GM10266 (cell line): ENCODE data around the gene NUTM2D.
A peak's percentile ranks its signal among the peaks of the same experiment; 100 is the strongest.
"Not testable (repeated sequence)": the region's sequence is repeated elsewhere in the genome, so short reads cannot be mapped to it uniquely, and the experiment has no call there.

ENCODE experiments used
- DNase-seq: peaks from one replicate; pipeline ENCODE4 v3.0.0; 2012; ENCODE audit errors: extremely low spot score
- TF ChIP-seq, protein P1 (sequence below): IDR thresholded peaks from 2 replicates; pipeline ENCODE4 v1.5.1; 2012; ENCODE audit warnings: mild to moderate bottlenecking, low read depth; ENCODE audit not compliant: control insufficient read depth, insufficient read depth; ENCODE audit errors: missing control alignments

NUTM2D gene

DNA sequence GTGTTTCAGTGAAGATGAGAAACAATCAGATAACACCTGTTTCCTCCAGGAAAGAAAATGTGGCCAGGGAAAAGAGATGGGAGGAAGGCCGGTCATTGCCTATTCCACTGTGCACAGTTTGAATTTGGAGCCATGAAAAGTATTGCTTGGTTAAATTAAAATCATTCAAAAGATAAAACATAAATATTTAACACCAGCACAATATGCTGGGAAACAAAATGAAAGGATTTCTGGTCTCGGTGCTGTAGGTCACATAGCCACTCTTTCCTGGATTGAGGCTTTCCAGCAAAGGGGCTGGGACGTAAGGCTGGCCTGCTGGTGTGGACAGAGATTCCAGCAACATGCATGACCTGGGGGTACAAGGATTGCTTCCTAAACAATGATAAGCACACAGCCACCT lies at the start of gene NUTM2D:
TSS of gene NUTM2D (plus strand) at position 301 of the 400 bp plus-strand sequence. CDS start 522 bp downstream, outside the sequence.
- DNase-seq = not testable (repeated sequence)

DNA sequence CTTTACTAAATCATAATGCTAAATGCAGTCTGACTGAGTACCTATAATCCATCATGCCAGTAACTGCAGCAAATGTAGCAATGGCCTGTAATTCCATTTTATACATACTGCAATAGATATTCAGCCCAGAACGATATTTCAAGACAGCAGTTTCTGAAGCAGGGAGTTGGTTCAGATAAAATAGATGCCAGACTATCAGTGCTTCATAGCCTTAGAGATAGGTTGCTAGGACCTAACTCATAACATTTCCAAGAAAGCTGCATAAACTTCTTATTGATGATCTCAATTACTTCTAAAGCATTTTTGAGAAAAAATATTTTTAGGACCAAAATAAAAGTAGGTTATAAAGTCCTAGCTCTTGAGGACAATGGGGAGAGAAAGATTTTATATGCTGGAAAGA lies 48.8 kb upstream of the NUTM2D start:
- not testable (repeated sequence) for DNase-seq

DNA sequence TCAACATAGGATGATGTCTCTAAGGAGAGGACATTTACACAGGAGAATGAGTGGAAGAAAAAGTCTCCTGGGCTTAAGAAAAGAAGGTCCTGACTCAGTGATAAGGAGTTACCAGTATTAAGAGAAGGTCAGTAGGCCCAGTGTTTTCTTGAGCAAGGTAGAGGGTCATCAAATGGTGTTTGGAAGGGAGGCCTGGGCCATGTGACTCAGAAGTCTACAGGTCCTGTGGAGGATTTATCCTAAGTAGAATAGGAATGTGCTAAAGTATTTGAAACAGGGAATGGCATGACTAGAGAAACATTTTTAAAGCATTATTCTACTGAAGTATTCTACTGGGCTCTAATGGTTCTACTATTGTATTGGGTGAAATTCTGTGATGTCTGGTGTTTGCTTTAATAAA lies 47.9 kb upstream of the NUTM2D start:
- not testable (repeated sequence) for DNase-seq

GRCh38 chr10:87311521-87311920 lies 46.0 kb upstream of the NUTM2D start:
- DNase-seq = not testable (repeated sequence)

- not testable (repeated sequence) for DNase-seq
These were observed 43.7 kb upstream of the NUTM2D start for GRCh38 chr10:87313649-87314359.

DNA sequence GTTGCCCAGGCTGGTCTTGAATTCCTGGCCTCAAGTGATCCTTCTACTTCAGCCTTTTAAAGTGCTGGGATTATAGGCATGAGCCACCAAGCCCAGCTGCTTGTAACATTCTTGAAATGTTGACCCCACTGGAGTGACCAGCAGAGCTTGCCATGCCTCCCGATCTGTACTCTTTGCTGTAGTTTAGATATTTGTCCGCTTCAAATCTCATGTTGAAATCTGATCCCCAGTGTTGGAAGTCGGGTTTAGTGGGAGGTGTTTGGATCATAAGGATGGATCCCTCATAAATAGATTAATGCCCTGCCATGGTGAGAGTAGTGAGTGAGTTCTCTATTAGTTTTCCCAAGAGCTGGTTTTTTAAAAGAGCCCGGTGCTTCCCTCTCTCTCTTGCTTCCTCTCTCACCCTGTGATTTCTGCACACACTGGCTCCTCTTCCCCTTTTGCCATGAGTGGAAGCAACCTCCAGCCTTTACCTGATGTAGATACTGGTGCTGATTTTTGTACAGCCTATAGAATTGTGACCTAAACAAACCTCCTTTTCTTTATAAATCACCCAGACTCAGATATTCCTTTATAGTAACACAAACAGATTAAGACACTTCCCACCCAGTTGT lies 43.1 kb upstream of the NUTM2D start:
- not testable (repeated sequence) for DNase-seq

GRCh38 chr10:87321505-87321904 lies 36.0 kb upstream of the NUTM2D start:
- DNase-seq = not testable (repeated sequence)

DNA sequence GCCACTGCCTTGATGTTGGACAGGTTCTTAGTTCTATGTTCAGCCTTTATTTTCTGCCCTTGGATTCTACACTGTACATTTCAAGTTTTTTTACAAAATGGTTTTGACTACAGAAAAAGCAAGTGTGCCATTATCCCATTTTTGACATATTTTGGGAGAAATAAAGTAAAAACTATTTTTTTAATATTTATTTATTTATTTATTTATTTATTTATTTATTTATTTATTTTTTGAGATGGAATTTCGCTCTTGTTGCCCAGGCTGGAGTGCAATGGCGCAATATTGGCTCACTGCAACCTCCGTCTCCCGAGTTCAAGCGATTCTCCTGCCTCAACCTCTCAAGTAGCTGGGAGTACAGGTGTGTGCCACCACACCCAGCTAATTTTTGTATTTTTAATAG lies 33.0 kb upstream of the NUTM2D start:
- DNase-seq = not testable (repeated sequence)

- not testable (repeated sequence) for DNase-seq
These were observed 29.6 kb upstream of the NUTM2D start for GRCh38 chr10:87327958-87328357.

GRCh38 chr10:87329131-87329530 lies 28.4 kb upstream of the NUTM2D start:
- not testable (repeated sequence) for DNase-seq

GRCh38 chr10:87332687-87333086 lies 24.9 kb upstream of the NUTM2D start:
- not testable (repeated sequence) for DNase-seq

GRCh38 chr10:87340411-87340810 lies 17.1 kb upstream of the NUTM2D start:
- DNase-seq = not testable (repeated sequence)

DNA sequence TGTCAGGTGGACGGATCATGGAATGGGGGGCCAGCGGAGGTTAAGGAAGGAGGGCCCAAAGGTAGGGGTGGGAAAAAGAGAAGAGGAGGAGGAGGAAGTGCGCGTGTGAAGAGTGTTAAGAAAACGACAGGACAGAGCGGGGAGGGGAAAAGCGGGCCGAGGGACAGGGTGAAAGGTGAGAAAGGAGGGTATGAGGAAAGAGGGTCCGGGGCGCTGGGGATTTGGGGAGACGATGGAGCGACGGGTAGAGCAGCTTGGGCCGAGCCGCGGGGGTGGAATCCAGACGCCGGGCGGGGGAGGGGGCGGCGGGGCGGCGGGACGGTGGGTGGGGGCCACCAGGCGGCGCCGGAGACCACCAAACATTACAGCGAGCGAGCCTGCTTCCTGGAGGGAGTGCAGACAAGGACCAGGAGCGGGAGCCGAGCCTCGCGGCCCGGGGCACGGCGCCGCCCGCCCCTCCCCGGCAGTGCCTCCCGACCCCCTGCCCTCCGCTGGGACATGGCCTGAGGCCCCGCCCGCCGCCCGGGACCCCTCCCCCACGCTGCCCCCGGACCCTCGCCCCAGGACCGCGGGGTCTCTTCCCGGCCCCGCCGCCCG lies 15.9 kb upstream of the NUTM2D start:
- DNase-seq = not testable (repeated sequence)

DNA sequence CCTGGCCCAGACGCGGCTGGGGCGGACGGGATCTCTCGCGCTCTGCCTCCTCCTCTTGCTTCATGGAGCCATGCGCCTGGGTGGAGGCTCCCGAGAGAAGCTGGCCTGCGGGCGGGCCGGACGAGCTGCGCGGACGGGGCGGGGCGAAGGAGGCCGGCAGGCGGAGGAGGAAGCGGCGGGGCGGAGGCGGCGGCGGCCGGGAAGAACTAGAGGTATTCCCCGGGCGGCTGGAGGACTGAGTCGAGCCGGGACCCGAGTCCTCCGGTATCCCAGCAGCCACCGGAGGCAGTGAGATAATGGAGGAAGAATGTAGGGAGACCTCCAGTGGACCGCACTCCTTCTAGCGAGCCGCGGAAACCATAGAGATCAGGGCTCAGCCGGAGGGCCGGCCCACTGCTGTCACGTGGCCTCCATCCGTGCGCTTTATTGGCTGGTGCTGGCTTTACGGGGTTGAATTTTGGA lies 15.3 kb upstream of the NUTM2D start:
- peak; percentile 72 for DNase-seq

DNA sequence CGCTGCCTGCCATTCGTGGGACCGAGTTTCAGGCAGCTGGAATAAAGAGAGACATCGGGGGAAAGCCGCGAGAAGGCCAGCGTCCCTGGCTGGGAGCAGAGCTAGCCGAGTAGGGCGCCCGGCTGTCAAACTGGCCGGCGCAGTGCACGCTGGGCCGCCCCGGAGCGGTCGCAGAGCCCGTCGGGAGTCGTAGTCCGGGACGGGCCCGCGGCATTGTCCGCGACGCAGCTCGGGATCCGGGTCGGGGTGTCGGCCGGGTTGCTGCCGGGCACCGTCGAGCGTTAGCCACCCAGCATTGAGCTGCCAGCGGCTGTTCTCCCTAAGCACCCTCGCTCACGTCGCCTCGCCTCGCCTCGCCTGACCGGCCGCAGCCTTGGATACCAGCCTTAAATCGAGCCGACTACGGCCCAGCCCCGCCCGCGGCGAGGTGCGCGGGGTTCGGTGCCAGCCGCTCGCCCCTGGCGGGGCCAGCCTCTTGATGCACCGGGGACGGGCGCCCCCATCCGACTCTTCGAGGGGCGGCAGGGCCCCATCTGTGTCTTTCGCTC lies 14.8 kb upstream of the NUTM2D start:
- DNase-seq = not testable (repeated sequence)
- TF ChIP-seq, protein P1, sequence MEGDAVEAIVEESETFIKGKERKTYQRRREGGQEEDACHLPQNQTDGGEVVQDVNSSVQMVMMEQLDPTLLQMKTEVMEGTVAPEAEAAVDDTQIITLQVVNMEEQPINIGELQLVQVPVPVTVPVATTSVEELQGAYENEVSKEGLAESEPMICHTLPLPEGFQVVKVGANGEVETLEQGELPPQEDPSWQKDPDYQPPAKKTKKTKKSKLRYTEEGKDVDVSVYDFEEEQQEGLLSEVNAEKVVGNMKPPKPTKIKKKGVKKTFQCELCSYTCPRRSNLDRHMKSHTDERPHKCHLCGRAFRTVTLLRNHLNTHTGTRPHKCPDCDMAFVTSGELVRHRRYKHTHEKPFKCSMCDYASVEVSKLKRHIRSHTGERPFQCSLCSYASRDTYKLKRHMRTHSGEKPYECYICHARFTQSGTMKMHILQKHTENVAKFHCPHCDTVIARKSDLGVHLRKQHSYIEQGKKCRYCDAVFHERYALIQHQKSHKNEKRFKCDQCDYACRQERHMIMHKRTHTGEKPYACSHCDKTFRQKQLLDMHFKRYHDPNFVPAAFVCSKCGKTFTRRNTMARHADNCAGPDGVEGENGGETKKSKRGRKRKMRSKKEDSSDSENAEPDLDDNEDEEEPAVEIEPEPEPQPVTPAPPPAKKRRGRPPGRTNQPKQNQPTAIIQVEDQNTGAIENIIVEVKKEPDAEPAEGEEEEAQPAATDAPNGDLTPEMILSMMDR = peak; percentile 56

GRCh38 chr10:87345743-87346142 lies 11.8 kb upstream of the NUTM2D start:
- not testable (repeated sequence) for DNase-seq

GRCh38 chr10:87350161-87350560 lies 7.4 kb upstream of the NUTM2D start:
- not testable (repeated sequence) for DNase-seq

DNA sequence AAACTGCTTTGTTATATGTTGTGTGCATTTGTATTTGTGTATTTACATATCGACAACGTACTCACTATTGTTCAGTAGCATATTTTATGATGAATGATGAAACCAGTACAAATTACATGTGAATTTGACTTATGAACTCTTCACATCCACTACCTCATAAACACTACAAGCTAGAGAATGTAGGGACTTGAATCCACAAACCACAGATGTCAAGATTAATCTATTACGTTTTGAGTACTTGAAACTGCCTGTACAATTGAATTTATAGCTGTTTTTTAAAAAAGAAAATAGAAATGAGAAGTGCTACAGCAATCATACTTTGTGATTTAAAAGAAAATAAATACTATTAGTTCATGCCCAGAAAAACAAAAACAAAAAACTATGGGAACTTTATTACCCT lies 4.7 kb upstream of the NUTM2D start:
- not testable (repeated sequence) for DNase-seq

- not testable (repeated sequence) for DNase-seq
These were observed 2.4 kb upstream of the NUTM2D start for GRCh38 chr10:87355110-87355509.

DNA sequence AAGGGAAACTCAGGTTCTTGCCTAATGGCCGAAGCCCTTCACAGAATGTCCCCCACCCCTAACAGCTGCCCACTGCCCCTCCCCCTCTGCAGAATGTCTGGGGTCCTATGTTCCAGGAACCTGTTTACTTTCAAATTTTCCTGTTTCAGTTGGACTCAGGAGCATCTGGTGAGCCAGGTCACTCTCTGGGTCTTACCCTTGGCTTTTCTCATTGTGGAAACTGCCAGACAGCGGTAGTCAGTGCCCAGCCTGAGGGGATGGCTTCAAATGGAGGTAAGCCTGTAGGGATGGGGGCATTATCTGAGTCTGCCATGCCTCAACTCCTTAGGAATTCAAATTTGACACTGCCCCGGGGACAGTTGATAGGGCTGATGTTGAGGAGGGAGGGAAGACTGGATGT lies 615 bp downstream of the NUTM2D start:
- DNase-seq = not testable (repeated sequence)
